A204.1 (cell line): Measurements from ENCODE around the gene METTL27.
"Not testable (repeated sequence)": the region's sequence is repeated elsewhere in the genome, so short reads cannot be mapped to it uniquely, and the experiment has no call there.

Source experiments
- FAIRE-seq: peaks from 2 replicates; lab custom pipeline; 2012; peaks lifted over from hg19 to GRCh38; lab: Jason Lieb, UNC

Gene METTL27

DNA sequence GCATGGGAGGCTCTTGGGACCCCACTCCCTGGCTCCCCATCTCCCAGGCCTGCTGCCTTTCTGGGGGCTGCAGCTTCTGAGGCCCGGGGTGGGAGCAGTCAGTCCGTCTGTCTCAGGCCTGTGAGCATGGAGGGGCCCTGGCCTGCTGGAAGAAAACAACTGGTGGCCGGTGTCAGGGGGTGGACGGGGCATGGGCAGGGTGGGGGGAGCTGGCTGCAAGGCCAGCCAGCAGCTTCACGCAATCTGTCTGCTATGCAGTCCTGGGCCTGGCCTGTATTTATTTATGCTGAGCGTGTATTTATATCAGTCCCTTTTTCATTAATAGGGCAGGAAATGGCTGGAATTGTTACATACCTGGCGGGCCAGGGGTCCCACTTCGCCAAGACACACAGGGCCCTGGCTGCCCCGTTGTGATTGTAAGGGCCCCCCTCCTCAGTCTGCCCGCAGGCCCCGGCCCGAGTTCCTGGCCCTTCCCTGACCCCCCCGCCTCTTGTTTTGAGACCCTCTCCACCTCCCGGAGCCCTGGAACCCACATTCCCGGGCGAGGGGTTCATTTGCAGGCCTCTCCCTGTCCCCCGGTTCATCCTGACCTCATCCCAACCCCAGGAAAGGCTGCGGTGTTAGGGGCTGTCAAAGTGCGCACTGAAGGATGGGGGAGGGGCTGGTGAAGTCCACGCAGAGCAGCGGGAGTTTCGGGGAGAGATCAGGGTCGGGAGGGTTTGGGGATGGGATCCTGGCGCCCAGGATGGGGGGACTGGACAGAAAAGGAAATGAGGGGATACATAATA, 26.9 kb upstream of the METTL27 start:
- no peak for FAIRE-seq

DNA sequence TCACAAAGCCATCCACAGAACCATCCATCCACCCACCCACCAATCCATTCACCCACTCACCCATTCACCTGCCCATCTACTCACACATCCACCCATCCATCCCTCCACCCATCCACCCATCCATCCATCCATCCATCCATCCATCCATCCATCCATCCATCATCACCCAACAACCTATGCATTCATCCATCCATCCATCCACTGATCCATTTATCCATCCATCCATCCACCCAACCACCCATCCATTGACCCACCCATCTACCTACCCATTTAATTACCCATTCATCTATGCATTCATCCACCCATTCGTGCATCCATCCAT, 24.1 kb upstream of the METTL27 start:
- no peak for FAIRE-seq

DNA sequence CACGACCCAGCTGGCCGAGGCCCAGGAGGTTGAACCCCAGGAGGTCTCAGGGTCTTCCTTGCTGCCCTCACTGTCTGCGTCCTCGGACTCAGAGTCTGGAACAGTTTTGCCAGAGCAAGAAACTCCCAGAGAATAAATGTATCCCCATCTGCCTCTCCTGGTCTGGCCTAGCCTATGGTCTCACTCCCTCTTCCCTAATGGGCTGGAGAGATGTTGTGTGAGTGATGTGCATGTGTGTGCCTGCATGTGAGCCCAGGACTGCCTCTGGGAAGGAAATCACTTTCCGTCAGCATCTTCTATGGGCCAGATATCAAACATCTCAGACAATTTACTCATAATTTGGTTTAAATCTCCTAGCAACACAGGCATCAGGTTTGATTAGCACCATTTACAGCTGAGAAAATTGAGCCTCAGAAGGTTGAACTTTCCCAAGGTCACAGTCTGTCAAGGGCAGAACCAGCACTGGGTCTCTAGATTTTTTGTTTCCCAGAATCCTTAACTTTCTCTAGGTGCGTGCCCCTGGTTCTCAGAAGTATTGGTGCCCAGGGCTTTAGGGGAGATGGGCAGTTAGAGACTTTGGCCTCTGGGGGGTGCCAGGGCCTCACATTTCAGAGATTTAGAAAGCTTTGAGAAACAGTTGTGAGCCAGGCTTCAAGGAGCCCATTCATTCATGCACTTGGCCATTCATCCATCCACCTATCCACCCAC, 23.6 kb upstream of the METTL27 start:
- FAIRE-seq = no peak

DNA sequence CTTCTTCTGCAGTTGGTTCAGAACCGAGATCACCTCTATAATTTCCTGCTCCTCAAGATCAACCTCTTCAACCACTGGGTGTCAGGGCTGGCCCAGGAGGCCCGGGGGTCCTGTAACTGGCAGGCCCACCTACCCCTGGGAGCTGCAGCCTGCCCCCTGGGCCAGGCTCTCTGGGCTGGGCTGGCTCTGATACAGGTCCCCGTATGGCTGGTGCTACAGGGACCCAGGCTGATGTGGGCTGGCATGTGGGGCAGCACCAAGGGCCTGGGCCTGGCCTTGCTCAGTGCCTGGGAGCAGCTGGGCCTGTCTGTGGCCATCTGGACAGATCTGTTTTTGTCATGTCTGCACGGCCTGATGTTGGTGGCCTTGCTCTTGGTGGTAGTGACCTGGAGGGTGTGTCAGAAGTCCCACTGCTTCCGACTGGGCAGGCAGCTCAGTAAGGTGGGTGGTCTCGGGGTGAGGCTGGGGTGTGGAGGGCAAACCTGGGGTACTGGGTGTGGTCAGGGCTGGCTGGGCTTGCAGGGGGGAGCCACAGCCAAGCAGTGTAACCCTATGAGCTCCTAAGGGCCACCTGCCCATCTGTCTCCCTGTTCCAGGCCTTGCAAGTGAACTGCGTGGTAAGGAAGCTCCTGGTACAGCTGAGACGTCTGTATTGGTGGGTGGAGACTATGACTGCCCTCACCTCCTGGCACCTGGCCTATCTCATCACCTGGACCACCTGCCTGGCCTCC, 22.8 kb upstream of the METTL27 start:
- FAIRE-seq = no peak

DNA sequence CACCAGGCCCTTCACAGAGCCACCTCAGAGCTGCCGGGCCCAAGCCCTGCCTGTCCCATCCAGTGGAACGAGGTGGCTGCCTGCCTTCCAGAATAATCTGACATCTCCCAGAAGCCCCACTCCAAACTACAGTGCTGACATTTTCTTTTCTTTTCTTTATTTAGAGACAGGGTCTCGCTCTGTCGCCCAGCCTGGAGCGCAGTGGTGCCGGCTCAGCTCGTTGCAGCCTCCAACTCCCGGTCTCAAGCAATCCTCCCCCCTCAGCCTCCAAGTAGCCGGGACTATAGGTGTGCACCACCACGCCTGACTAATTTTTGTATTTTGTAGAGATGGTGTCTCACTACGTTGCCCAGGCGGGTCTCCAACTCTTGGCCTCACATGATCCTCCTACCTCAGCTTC, 19.0 kb upstream of the METTL27 start:
- FAIRE-seq = no peak

DNA sequence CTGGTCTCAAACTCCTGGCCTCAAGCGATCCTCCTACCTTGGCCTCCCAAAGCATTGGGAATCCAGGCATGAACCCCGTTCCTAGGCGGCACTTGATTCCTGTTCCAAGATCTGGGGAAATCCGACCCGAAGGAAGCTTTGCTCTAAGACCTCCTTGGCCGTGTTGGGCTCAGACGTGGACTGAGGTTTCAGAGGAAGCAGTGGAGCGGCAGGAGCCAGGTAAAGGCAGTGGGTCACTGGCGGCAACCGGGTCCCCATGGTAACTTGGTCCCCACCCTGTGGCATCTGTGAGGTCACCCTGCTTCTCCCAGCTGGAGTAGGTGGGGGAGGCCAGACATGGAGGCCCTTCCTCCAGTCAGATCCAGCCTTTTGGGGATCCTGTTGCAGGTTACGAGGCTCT, 18.5 kb upstream of the METTL27 start, which contains the start of gene TMEM270:
TSS of gene TMEM270 (plus strand) at position 301 of the 400 bp plus-strand sequence. CDS start at position 337, 36 bp downstream.
- no peak for FAIRE-seq

DNA sequence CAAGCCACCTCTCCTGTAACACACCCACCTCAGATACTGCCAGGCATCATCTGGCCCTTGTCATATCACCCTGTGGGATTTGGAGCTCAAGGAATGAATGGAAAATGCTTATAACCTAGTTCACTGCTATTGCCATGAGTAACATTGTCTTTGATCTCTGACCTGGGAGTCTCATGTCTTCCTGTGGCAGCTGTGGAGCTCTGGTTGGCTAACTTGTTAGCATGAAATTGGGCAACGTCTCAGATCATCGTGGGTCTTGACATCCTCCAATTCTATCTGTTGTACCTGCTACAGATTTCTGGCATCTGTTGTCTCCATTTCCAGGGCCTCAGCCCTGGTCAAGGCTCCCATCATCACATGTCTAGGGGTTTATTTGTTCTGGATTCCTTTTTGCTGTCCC, 16.5 kb upstream of the METTL27 start:
- FAIRE-seq = no peak

DNA sequence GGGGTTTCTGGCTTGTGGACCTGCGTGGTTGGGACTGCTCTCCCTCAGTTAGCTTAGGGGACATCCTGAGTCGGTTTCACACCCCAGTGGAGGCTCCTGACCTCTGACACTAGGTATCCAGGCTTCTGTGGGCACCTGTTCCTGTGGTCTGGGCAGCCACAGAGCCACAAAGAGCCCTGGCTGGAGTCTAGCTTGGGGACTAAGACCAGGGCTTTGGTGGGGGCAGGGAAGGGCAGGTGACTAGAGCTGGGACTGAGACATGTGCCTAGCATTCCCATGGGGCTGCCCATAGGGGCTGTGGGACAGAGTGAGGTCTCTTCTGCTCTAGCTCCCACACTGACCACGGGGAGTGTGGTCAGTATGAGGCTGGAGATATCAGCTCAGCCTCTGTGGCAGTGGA, 14.6 kb upstream of the METTL27 start:
- FAIRE-seq = no peak

DNA sequence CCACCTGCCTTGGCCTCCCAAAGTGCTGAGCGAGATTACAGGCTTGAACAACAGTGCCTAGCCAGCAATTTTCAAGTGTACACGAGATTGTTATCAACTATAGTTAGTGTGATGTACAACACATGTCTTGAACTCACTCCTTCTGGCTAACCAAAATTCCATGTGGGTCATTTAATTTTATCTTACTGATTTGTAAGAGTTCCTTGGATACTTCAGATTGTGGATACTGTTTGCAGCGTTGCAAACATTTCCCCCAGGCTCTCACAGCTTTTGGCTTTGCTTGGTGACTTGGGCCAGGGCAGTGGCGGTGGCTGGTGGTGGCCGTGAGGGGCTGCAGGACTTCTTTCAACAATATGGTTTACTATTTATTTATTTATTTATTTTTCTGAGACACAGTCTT, 10.2 kb upstream of the METTL27 start:
- FAIRE-seq = no peak

DNA sequence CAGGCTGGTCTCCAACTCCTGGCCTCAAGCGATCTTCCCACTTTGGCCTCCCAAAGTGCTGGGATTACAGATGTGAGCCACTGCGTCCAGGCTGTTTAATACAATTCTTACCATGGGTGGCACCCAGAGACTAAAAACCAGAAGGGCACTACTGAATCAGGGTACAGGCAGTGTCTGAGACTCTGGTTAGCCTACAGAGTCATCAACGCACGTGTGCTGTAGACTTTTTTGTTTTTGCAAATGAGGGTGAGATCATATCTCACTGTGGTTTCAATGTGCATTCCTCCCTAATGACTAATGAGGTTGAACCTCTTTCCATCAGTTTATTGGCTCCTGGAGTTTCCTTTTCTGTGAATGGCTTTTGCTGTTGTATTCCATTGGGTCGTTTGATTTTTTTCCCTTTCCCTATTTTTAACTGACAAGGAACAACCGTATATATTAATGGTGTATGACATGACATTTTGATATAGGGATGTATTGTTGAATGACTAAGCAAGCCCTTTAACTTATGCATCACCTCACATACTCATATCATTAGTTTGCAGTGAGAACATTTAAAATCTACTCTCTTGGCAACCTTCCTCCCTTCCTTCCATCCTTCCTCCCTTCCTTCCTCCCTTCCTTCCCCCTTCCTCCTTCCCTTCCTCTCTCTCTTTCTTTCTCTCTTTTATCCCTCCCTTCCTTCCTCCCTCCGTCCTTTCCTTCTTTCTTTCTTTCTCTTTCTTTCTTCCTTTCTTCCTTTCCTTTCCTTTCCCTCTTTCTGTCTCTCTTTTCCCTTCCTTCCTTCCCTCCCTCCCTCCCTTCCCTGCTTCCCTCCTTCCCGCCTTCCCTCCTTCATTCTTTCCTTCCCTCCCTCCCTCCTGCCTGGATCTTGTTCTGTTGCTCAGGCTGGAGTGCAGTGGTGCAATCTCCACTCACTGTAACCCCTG, 9.4 kb upstream of the METTL27 start:
- peak; percentile 99 for FAIRE-seq

DNA sequence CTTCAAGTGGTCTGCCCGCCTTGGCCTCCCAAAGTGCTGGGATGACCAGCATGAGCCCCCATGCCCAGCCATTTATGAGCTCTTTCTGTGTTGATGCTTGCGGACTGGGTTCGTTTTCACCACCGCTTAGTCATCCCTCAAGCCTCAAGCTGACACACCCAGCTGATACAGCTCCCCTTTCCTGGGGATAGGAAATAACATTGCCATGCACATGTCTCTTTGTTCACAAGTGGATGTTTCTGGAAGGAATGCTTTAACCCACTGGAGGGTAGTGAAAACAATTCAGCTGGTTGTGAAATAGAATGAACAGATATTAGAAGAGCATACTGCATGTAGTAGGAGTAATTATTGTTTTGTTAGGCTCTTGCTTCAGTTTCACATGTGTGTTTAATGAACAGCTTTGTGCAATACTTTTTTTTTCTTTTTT, 8.5 kb upstream of the METTL27 start:
- peak; percentile 97 for FAIRE-seq

DNA sequence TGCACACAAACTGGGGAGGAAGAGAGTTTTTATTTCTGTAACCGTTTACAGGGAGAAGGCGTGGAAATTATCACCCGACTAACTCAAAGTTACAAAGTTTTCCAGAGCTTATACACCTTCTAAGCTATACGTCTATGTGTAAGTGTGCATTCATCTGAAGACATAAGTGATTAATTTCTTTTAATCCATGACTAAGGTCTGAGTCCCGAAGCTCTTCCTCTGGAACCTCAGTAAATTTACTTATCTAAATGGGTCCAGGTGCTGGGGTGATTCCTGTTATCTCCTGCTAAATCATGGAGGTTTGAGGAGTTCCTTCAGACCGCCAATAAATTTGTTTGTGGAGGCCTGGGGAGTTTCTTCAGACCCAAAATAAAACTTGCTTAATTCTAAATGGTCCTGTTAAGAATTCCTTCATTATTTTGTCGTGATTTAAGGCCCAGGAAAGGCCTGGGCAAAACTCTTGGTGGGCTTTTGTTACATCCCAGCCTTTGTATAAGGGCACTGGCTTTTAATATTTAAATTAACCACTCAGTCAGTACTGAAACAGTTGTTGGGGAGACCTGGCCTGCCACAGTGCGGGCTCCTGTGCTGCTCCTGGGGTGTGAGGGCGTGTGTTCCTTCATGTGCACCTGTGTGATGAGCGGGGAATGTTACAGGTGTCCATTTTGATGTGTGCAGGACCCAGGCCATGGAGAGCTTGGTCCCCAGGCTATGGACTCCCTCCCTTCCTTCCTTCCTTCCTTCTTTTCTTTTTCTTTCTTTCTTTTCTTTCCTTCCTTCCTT, 5.8 kb upstream of the METTL27 start:
- FAIRE-seq = no peak

DNA sequence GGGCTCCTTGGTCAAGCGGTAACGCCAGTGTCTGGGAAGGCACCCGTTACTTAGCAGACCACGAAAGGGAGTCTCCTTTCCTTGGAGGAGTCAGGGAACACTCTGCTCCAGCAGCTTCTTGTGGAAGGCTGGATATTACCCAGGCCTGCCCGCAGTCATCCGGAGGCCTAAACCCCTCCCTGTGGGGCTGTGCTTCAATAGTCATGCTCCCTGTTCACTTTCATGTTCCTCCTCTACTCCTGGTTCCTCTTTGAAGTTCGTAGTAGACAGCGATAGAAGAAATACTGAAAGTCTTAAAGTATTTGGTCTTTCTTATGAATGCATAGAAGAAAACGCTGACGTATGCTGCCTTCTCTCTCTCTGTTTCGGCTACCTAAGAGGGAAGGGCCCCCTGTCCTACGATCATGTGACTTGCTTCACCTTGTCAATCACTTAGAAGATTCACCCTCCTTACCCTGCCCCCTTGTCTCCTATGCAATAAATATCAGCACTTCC, 3.4 kb upstream of the METTL27 start:
- not testable (repeated sequence) for FAIRE-seq

DNA sequence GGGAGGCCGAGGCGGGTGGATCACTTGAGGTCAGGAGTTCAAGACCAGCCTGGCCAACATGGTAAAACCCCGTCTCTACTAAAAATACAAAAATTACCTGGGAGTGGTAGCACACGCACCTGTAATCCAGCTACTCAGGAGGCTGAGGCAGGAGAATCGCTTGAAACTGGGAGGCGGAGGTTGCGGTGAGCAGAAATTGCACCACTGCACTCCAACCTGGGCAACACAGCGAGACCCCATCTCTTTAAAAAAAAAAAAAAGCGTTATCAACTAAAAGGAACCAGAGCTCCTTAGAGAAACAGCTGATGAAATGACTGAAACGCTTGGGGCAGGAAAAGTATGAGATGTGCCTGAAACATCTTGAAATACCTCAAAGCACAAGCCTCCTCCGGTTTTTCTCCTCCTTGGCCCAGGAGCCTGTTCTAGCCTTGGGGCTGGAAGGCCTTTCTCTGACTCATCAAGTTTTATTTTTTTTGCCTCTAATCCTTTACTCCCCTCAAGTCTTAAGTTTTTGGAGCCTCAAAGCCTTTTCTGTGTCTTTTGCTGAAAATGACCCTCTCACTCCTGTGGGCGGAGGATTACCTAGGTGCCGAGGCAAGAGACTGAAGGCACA, 2.6 kb upstream of the METTL27 start:
- FAIRE-seq = peak; percentile 51

DNA sequence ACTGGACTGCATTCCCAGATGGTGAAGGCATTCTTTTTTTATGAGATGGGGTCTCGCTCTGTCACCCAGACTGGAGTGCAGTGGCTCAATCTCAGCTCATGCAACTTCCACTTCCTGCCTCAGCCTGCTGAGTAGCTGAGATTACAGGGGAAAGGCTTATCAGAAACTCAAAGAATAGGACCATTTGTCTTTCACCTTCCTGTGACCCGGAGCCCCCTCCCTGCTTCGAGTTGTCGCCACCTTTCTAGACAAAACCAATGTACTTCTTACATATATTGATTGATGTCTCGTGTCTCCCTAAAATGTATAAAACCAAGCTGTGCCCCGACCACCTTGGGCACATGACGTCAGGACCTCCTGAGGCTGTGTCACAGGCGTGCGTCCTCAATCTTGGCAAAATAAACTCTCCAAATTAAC, 1.8 kb upstream of the METTL27 start:
- no peak for FAIRE-seq

DNA sequence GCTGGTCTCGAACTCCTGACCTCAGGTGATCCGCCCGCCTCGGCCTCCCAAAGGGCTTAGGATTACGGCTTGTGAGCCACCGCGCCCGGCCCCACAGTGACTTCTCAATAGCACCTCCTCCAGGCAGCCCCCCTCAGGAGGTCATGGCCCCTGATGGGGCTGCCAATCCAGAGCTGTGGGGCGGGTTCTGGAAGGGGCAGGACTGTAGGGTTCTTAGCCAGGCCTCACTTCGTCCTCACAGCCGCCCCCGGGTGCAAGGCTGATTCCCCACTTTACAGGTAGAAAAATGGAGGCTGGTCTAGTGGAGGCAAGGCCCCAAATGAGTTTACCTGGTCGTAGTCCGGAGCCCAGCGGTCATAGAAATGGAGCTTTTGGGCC, 638 bp downstream of the METTL27 start:
- peak; percentile 77 for FAIRE-seq

DNA sequence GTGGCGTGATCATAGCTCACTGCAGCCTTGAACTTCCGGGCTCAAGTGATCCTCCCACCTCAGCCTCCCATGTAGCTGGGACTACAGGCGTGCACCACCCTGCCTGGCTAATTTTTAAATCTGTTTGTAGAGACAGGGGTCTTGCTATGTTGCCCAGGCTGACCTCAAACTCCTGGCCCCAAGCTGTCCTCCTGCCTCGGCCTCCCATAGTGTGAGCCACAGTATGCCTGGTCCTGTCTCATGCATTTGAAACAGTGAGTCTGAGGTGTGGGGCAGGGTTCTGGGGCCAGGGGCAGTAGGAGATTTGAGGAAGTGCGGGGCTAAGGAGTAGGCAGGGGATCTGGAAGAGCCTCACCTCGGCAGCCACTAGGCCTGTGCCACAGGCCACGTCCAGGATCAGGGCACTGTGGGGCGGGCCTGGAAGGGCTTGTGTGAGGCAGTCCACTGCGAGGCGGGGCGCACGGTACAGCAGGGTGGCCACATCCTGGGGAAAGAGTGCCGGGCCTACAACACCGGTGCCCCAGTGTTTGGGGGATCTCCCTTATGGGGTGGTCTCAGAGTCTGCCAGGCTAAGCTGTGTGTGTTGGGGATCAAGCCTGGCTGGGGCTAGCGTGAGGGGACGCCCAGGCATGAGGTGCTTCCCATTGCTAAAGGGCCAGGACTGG, 1.5 kb downstream of the METTL27 start:
- FAIRE-seq = no peak

DNA sequence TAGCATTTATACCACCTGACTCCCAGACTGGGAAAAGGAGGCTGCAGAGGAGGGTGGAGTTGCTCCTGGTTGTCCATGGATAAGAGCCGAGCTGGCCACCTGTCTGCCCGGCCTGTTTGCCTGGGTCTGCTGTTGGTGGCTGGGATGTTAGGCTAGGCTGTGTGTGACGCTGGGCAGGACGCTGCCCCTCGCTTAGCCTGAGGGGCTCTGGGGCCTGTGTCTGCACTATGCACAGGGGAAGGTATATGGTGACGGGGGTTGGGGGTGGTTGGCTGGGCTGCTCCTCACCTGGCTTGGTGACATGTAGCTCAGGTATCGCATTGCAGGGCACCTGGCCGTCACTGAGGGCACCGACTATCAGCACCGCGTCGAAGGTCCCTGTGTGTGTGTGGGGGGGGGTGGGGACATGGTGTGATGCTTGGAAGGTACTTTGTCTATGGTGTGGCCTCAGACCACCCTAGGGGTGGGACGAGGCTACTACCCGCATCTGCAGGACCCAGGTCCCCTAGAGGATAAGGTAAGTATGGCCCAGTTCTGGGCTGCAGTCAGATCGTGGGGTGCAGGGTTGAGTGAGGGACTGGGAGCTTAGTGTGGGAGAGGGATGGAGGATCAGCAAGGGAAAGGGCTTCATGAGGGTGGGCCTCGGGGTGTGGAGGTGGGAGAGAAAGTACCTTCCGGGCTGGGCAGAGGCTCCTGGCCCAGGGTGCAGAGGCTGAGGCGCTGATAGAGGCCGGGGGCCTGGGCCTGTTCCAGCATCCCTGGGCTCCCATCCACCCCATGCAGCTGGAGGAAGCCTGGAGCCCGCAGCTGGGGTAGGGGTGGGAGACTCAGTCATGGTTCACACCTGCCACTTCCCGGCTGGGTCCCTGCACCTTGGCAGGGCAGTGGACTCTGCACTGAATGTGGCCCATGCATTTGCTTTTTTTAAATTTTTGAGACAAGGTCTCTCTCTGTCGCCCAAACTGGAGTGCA, 2.3 kb downstream of the METTL27 start:
- FAIRE-seq = no peak

DNA sequence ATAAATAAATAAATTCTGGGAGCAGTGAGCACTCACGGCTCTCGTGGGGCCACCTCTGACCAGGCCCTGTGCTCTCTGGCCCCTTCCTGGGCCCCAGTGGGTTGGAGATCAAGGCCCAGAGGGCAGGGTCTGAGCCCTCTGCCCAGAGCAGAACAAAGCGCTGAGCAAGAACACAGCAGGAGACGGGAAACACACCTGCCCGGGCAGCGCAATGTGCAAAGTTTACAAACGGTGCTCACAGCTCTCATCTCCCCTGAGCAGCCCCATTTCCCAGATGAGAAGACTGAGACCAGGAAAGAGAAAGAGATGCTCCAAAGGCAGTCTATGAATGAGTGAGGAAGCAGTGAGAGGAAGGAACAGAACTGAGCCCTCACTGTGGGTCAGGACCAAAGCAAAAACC, 3.0 kb downstream of the METTL27 start:
- FAIRE-seq = no peak
